ENCODE results near the gene INPP5D.

GRCh38 chr2:233100192-233100998 lies 40.3 kb downstream of the INPP5D start:
- no peak for TF ChIP-seq POLR2A (IDR thresholded peaks at IDR 0.05)
- no peak for TF ChIP-seq CTCF (IDR thresholded peaks at IDR 0.05)
- no peak for TF ChIP-seq POLR2AphosphoS5 (IDR thresholded peaks at IDR 0.05)
